ENCODE measurements around the gene CERT1. TPM values are rescaled to one million over a fixed set of nuclear protein-coding genes. Genes with fewer than 3 reads are reported as not detected.

Gene CERT1
- total RNA-seq, 2 experiments from 2014 or later: 23.9 to 24.6 TPM

DNA sequence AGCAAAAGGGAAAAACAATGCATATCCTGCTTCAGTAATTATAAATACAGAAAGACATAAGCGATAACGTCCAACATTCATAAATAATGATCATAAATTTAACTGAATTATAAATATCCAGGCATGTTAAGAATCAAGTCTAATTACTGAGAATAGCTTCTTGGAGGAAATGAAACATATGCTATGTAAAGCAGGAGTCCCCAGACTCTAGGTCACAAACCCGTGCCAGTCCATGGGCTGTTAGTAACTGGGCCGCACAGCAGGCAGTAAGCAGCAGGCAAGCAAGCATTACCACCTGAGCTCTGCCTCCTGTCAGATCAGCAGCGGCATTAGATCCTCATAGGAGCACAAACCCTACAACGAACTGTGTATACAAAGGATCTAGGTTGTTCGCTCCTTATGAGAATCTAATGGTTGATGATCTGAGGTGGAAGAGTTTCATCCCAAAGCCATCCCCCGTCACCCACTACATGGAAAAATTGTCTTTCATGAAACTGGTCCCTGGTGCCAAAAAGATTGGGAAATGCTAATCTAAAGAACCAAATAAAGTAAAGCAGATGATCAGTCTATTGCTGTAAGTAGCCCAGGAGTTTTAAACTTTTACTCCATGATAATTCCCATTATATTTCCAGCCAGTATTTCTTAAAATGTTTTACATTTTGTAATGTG, 50.4 kb downstream of the CERT1 start:
- DNase-seq (no peak), ATAC-seq (no peak)
- H3K27ac Mint-ChIP-seq: no peak overlapping the region
- peaks cover 26% of the 10 kb centered on the region for H3K36me3 Mint-ChIP-seq (ENCODE audit: low read depth)
- H3K9me3 Mint-ChIP-seq: no peaks in the 10 kb centered on the region
- CTCF ChIA-PET: no interaction called here
- H3K4me1 Mint-ChIP-seq (ENCODE audit: low read depth): peaks cover 34% of the 10 kb centered on the region
- POLR2A ChIA-PET: no interaction called here
- no peak for TF ChIP-seq CTCF (IDR thresholded peaks at IDR 0.05)
- intact Hi-C loops (cut with micrococcal nuclease): no loop called here
- no peaks in the 10 kb centered on the region for H3K27me3 Mint-ChIP-seq
- no peak overlapping the region for H3K4me3 Mint-ChIP-seq

DNA sequence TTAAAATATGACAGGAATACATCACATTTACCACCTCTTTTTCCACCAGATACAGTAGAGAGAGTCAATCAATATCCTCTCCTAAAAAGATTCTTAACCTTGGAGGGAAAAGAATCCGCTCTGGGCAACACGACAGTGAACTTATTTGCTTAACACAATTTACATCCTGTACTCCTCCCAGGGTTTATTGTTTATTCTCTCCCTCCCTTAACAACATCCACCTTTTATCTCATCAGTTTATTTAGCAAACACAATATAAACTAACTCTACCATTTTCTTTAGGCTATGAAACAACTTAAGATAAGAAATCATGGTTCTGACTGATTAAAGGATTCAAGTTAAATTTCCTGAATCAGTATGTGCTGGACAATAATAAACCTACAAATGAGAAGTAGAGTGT, 50.9 kb downstream of the CERT1 start:
- CTCF ChIA-PET: no interaction called here
- intact Hi-C loops (cut with micrococcal nuclease): no loop called here
- no peak for ATAC-seq

DNA sequence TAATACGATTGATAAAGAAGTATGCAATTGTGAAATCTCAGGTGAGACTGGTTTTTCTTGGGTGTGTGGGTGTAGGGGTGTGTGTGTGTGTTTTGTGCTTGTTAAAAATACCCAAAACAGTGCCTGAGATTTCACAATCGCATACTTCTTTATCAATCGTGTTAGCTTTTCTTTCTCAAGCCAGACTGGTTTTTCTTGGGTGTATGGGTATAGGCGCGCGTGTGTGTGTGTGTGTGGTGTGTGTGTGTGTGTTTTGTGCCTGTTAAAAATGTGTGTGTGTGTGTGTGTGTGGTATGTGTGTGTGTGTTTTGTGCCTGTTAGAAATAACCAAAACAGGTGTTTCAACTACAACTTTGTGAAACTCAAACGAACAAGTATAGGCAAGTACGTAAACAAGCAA, 53.7 kb downstream of the CERT1 start:
- no peak for DNase-seq
- H3K27me3 Mint-ChIP-seq: no peaks in the 10 kb centered on the region
- no peak for TF ChIP-seq CTCF (IDR thresholded peaks at IDR 0.05)
- no peaks in the 10 kb centered on the region for H3K9me3 Mint-ChIP-seq
- no peak overlapping the region for H3K4me3 Mint-ChIP-seq
- intact Hi-C loops (cut with micrococcal nuclease): no loop called here
- ChIA-PET CTCF (no interaction called here), POLR2A (interaction anchor here (0.9 to 1.4 kb wide), 2 partner anchors 10 to 16 kb away, joined by 3 to 5 read pairs; no protein-coding TSS in a partner anchor)
- H3K27ac Mint-ChIP-seq: no peak overlapping the region
- peaks cover 16% of the 10 kb centered on the region for H3K4me1 Mint-ChIP-seq (ENCODE audit: low read depth)
- ATAC-seq: no peak
- peaks cover 42% of the 10 kb centered on the region for H3K36me3 Mint-ChIP-seq (ENCODE audit: low read depth)

More for the DNA sequence above, 50.9 kb downstream of the CERT1 start:
- no peak overlapping the region for H3K27ac Mint-ChIP-seq
- H3K36me3 Mint-ChIP-seq (ENCODE audit: low read depth): peaks cover 29% of the 10 kb centered on the region
- no peak for DNase-seq
- POLR2A ChIA-PET: no interaction called here
- no peak overlapping the region for H3K4me3 Mint-ChIP-seq
- no peaks in the 10 kb centered on the region for H3K9me3 Mint-ChIP-seq
- TF ChIP-seq CTCF (IDR thresholded peaks at IDR 0.05): no peak
- no peaks in the 10 kb centered on the region for H3K27me3 Mint-ChIP-seq
- peaks cover 29% of the 10 kb centered on the region for H3K4me1 Mint-ChIP-seq (ENCODE audit: low read depth)

DNA sequence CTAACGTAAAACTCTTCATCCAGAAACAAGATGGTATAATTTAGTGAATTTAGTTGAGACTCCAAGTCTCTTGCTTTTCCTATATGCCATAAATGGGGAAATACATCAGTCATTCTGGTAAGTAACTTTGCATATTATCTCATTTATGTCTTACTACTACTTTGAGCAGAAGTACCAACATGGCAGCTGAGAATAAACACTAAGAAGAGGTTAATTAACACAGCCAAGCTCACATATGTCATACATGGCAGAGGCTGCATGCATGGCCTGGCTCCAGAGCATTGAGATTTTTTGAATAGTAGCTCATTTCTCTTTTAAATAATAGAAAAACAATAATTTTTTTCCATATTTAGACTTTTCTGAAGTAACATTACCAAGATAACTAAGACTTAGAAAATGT, 54.3 kb downstream of the CERT1 start:
- ChIA-PET CTCF (no interaction called here), POLR2A (interaction anchor here (0.9 to 1.4 kb wide), 2 partner anchors 10 to 16 kb away, joined by 3 to 5 read pairs; no protein-coding TSS in a partner anchor)
- H3K4me1 Mint-ChIP-seq (ENCODE audit: low read depth): peaks cover 14% of the 10 kb centered on the region
- H3K36me3 Mint-ChIP-seq (ENCODE audit: low read depth): peaks cover 40% of the 10 kb centered on the region
- H3K27ac Mint-ChIP-seq: no peak overlapping the region
- no peak overlapping the region for H3K4me3 Mint-ChIP-seq
- H3K9me3 Mint-ChIP-seq: no peaks in the 10 kb centered on the region
- intact Hi-C loops (cut with micrococcal nuclease): no loop called here
- no peak for DNase-seq
- TF ChIP-seq CTCF (IDR thresholded peaks at IDR 0.05): no peak
- H3K27me3 Mint-ChIP-seq: no peaks in the 10 kb centered on the region
- no peak for ATAC-seq

DNA sequence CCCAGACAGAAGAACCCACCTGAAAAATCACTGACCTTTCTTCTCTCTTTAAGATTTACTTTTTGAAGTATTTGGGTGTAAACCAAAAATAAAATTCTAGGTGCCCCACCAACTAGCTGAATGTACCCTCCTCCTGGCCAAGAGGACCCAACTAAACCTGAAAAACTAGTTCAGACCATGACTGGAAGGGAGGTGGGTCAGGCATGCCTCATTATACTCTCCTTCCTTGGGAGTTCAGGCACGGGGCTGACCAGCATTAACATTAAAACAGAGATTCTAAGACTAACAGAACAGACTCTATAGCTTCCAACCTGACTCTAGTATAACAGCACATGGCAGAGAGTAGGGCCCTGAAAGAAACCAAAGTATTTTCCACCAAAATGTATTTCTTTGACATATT, 61.4 kb downstream of the CERT1 start:
- H3K9me3 Mint-ChIP-seq: peaks cover 17% of the 10 kb centered on the region
- no peak overlapping the region for H3K27ac Mint-ChIP-seq
- peaks cover 64% of the 10 kb centered on the region for H3K36me3 Mint-ChIP-seq (ENCODE audit: low read depth)
- TF ChIP-seq CTCF (IDR thresholded peaks at IDR 0.05): no peak
- H3K27me3 Mint-ChIP-seq: no peaks in the 10 kb centered on the region
- DNase-seq (no peak), ATAC-seq (no peak)
- intact Hi-C loops (cut with micrococcal nuclease): no loop called here
- ChIA-PET CTCF (no interaction called here), POLR2A (no interaction called here)
- no peaks in the 10 kb centered on the region for H3K4me1 Mint-ChIP-seq (ENCODE audit: low read depth)
- H3K4me3 Mint-ChIP-seq: no peak overlapping the region

Measured in activated CD8-positive, alpha-beta T cell treated with anti-CD3 and anti-CD28 coated beads for 36 hours (primary cell).